CD4-positive, alpha-beta T cell (primary cell): ENCODE data around the gene PPDPF. TPM values are rescaled to one million over a fixed set of nuclear protein-coding genes. Genes with fewer than 3 reads are reported as not detected.

Source experiments
- ATAC-seq: fragments of 200-7000 bp; cut with Tn5 transposase; one replicate; pipeline ENCODE4 v1.10.0; 2022; ENCODE audit warnings: mild to moderate bottlenecking; ENCODE audit not compliant: poor library complexity
- CTCF ChIA-PET: fragments of 350-600 bp; sonication (Branson Sonifier 250); formaldehyde crosslinking; loops from one replicate; lab custom pipeline; 2021; ENCODE audit warnings: antibody characterized with exemption, inconsistent platforms; lab: Charles Lee
- POLR2A ChIA-PET: fragments of 350-600 bp; sonication (Branson Sonifier 250); formaldehyde crosslinking; loops from one replicate; lab custom pipeline; 2021; ENCODE audit warnings: antibody characterized with exemption, inconsistent platforms; lab: Charles Lee
- DNase-seq, 14 experiments: peaks; one replicate each; pipeline ENCODE4 v3.0.0-alpha.2; 2013 to 2020; ENCODE audit warnings: mixed read lengths in 2 of 14
- H3K27ac ChIP-seq, 2 donors: one replicate each; pipeline versions ENCODE4 v1.5.1 to v1.7.0; 2013; ENCODE audit warnings: low read length in 2 of 2, low read depth in 1 of 2, mild to moderate bottlenecking in 1 of 2
- H3K27me3 ChIP-seq, 2 experiments: 1 replicate in 1 of 2; 2 replicates in 1 of 2; pipeline versions ENCODE4 v1.6.1 to v1.7.0; 2013; ENCODE audit warnings: low read length in 2 of 2, control low read depth in 1 of 2, mild to moderate bottlenecking in 1 of 2, moderate library complexity in 1 of 2; ENCODE audit not compliant: insufficient read depth in 2 of 2, control insufficient read depth in 1 of 2
- H3K36me3 ChIP-seq: one replicate; pipeline ENCODE4 v1.6.1; 2013; ENCODE audit warnings: low read length, control low read depth; ENCODE audit not compliant: insufficient read depth
- H3K4me1 ChIP-seq: one replicate; pipeline ENCODE4 v1.6.1; 2013; ENCODE audit warnings: low read length, control low read depth; ENCODE audit not compliant: insufficient read depth
- H3K4me3 ChIP-seq: one replicate; pipeline ENCODE4 v1.5.1; 2013; ENCODE audit warnings: mild to moderate bottlenecking, low read length, moderate library complexity
- H3K9me3 ChIP-seq, 2 experiments: 1 replicate in 1 of 2; 2 replicates in 1 of 2; pipeline versions ENCODE4 v1.6.1 to v1.7.0; 2013; ENCODE audit warnings: low read length in 2 of 2, mild to moderate bottlenecking in 2 of 2, control low read depth in 1 of 2, moderate library complexity in 1 of 2; ENCODE audit not compliant: control insufficient read depth in 1 of 2, insufficient read depth in 1 of 2
- H3K27ac Mint-ChIP-seq: one replicate; pipeline ENCODE4 v1.8.0; 2020; ENCODE audit warnings: mixed read lengths
- H3K27me3 Mint-ChIP-seq: one replicate; pipeline ENCODE4 v1.8.0; 2021; ENCODE audit warnings: mixed read lengths
- H3K36me3 Mint-ChIP-seq: one replicate; pipeline ENCODE4 v1.8.0; 2021; ENCODE audit warnings: low read depth, mixed read lengths
- H3K4me1 Mint-ChIP-seq: one replicate; pipeline ENCODE4 v1.8.0; 2021; ENCODE audit warnings: low read depth, mixed read lengths
- H3K4me3 Mint-ChIP-seq: one replicate; pipeline ENCODE4 v1.8.0; 2020; ENCODE audit warnings: mild to moderate bottlenecking, mixed read lengths
- H3K9me3 Mint-ChIP-seq: one replicate; pipeline ENCODE4 v1.8.0; 2020; ENCODE audit warnings: mixed read lengths
- CTCF ChIP-seq: fragments of 200-600 bp; IDR thresholded peaks from one replicate; pipeline ENCODE4 v1.8.0; 2022; ENCODE audit warnings: antibody characterized with exemption, mild to moderate bottlenecking
- intact Hi-C, 2 experiments: fragments of 100-400 bp; cut with DNase I in 1 of 2; cut with micrococcal nuclease in 1 of 2; formaldehyde crosslinking; loops; one replicate each; pipeline versions ENCODE4 v1.15.1 to v1.9.0; 2023 to 2025; cut with DNase I, micrococcal nuclease
- total RNA-seq, 174 experiments: library from RNA in 2 of 174; stranded (reverse) in 2 of 174; gene quantifications; one replicate each; pipeline ENCODE4 v1.2.3 and lab custom pipeline; 2021 to 2026

Gene PPDPF
- total RNA-seq, 2 experiments from 2014 or later, result 249 to 251 TPM

DNA sequence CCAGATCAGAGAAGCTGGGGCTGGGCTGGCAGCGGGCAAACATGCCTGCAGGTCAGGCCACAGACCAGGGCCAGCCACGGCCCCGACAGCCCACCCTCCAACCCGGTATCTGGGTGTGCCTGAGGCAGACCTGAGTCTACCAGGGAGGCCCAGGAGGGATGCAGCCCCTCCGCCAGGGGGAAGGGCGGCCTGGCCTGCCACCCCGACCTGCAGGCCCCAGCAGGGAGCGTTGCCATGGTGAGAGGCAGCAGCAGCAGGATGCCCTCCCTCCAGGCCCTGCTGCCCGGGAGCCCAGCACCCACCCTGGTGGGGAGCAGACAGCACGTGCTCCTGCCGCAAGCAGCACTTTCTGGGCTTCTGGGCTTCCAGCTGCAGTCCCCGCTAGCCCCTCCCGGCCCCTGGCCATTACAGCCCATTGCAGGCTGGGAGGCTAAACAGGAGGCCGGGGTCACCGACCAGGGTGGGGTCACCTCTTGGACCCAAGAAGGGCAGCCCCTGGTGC is 17.8 kb upstream of the PPDPF start:
- Mint-ChIP-seq H3K9me3 (peaks cover 2% of the 10 kb centered on the region), H3K4me1 (no peaks in the 10 kb centered on the region), H3K4me3 (no peak overlapping the region), H3K36me3 (no peaks in the 10 kb centered on the region), H3K27ac (no peak overlapping the region), H3K27me3 (peaks cover 25% of the 10 kb centered on the region)
- TF ChIP-seq CTCF, result no peak
- Histone ChIP-seq H3K9me3 (peaks cover 13 to 40% of the 10 kb centered on the region in 2 experiments), H3K4me1 (peaks cover 18% of the 10 kb centered on the region), H3K27ac (no peak overlapping the region), H3K36me3 (no peaks in the 10 kb centered on the region), H3K27me3 (peaks cover 15 to 23% of the 10 kb centered on the region in 2 experiments), H3K4me3 (no peak overlapping the region)
- POLR2A ChIA-PET, result no interaction called here
- peak in 1 of 14 experiments; percentile 19 for DNase-seq
- intact Hi-C loops, result no loop called here
- CTCF ChIA-PET, result no interaction called here
- no peak for ATAC-seq

DNA sequence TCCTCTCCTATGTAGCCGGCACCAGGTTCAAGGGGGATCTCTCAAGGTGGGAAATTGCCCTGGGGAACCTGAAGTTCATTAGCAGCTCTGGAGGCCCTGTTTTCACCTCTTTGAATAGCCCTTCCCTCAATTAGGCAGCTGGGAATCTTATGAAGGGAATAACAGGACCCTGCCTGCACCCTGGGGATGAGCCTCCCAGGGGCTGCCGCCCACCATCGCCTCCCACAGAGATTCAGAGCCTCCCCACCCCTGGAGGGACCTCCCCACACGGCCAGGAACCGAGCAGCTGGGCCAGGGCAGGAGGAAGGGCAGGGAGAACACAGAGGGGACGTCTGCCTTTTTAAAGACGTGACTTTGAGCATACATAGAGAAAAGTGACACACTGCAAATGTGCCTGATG is 17.0 kb upstream of the PPDPF start:
- peaks cover 8 to 23% of the 10 kb centered on the region in 2 experiments for H3K27me3 ChIP-seq
- ChIA-PET CTCF (no interaction called here), POLR2A (no interaction called here)
- Mint-ChIP-seq H3K27me3 (peaks cover 31% of the 10 kb centered on the region), H3K4me3 (no peak overlapping the region), H3K27ac (no peak overlapping the region), H3K9me3 (peaks cover 2% of the 10 kb centered on the region), H3K36me3 (no peaks in the 10 kb centered on the region), H3K4me1 (no peaks in the 10 kb centered on the region)
- no peak for ATAC-seq
- TF ChIP-seq CTCF, result no peak
- no peak overlapping the region for H3K27ac ChIP-seq
- peaks cover 13 to 44% of the 10 kb centered on the region in 2 experiments for H3K9me3 ChIP-seq
- DNase-seq, result no peak
- H3K4me3 ChIP-seq, result no peak overlapping the region
- no peaks in the 10 kb centered on the region for H3K36me3 ChIP-seq
- intact Hi-C loops, result no loop called here
- peaks cover 17% of the 10 kb centered on the region for H3K4me1 ChIP-seq

DNA sequence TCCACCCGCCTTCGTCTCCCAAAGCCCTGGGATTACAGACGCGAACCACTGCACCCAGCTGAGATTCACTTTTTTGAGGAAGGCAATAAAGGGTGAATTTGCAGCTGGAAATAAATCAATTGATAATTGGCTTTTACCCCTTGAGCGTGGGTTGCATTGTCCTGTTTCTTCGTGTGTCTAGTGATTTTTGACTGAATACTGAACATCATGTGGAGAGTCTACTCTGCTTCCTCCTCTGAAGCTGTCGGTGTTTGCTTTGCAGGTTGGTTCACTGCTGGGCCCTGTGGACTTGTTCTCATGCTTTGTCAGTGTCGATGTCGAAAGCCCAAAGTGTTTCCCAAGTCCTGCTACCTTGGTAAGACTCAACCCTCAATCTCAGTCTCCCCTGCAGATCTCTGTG is 15.9 kb upstream of the PPDPF start:
- Mint-ChIP-seq H3K4me3 (no peak overlapping the region), H3K27me3 (peaks cover 37% of the 10 kb centered on the region), H3K36me3 (no peaks in the 10 kb centered on the region), H3K4me1 (no peaks in the 10 kb centered on the region), H3K27ac (no peak overlapping the region), H3K9me3 (peaks cover 2% of the 10 kb centered on the region)
- Histone ChIP-seq H3K4me1 (peaks cover 8% of the 10 kb centered on the region), H3K4me3 (no peak overlapping the region), H3K36me3 (no peaks in the 10 kb centered on the region), H3K27me3 (peaks cover 4 to 21% of the 10 kb centered on the region in 2 experiments), H3K27ac (no peak overlapping the region), H3K9me3 (peaks cover 13 to 41% of the 10 kb centered on the region in 2 experiments)
- ChIA-PET CTCF (no interaction called here), POLR2A (no interaction called here)
- ATAC-seq (no peak), DNase-seq (no peak)
- intact Hi-C loops, result no loop called here
- TF ChIP-seq CTCF, result no peak
